HG03175 (cell line): ENCODE measurements around the gene STX11.
"Not testable (repeated sequence)": the region's sequence is repeated elsewhere in the genome, so short reads cannot be mapped to it uniquely, and the experiment has no call there.

Experiments
- ATAC-seq: cut with Tn5 transposase; IDR thresholded peaks from one replicate; pipeline ENCODE4 v1.9.1; 2021; ENCODE audit warnings: mild to moderate bottlenecking, moderate library complexity; ENCODE audit not compliant: unreplicated experiment

The STX11 gene

DNA sequence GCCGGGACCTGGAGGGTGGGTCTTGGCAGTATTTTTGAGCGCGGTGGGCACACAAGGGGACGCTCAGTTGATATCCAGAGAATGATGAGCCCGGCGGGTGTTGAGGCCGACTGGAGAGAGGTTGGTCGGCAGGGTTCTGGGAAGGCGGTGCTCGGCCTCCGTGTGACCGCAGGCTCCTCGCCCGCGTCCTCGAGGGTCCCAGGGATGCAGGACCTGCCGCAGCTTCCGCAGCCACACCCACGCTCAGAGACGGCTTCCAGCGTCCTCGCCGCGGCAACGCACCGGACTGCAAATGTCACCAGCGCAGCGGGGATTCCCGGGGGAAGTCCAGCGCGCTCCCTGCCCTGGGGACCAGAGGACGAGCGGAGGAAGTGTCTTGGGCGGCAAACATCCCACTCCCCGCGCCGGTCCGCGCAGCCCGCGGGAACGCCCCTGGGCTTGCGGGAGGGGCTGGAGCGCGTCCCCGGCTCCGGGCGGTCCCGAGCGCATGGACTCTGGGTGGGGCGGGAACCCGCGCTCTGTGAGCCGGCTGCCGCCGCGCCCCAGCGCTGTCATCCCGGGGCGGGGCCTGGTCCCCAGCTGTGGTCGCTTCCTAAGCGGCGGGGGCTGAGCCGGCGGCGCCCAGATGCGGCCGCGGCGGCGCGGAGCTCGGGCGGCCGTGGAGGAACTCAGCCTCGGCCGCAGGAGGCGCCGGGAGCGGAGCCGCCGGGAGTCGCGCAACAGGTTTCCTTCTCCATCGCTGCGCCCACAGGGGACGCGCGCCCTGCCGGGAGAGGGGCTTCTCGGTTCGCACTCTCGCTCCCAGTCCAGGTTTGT lies at the start of gene STX11:
Gene STX11 (plus strand): TSS at position 624 of the 816 bp plus-strand sequence. CDS start 36,111 bp downstream, outside the sequence.
- ATAC-seq: peak; percentile 62

DNA sequence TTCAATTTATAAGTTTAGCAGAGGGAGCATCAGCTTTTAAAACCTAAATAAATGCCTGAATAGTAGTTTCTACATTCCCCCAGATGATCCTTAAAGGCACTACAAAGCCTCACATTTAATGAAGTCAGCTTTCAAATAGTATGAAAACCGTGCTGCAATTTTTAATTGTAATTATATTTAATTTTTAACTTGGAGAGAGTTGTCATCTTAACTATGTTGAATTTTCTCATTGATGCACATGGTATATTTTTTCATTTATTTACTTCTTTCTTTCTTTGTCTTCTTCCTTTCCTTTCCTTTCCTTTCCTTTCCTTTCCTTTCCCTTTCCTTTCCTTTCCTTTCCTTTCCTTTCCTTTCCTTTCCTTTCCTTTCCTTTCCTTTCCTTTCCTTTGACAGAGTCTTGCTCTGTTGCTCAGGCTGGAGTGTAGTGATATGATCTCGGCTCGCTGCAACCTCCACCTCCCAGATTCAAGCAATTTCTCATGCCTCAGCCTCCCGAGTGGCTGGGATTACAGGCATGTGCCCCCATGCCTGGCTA lies 47.2 kb upstream of the STX11 start:
- no peak for ATAC-seq

DNA sequence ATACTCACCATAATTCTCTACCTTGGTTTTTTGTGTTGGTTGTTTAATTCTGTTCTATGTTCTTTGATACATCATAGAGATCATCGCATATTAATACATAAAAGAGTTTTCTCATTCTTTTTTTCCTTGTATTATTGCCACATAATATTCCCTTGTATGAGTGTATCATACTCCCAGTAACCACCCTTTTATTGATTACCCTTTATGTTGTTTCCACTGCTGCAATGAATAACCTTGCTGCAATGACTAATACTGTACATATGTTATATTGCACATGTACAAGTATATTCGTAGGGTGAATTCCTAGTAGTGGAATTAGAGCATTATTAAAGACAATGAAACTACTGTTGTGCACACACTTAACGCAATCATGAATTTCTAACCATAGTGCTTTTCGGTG lies 45.8 kb upstream of the STX11 start:
- ATAC-seq: no peak

DNA sequence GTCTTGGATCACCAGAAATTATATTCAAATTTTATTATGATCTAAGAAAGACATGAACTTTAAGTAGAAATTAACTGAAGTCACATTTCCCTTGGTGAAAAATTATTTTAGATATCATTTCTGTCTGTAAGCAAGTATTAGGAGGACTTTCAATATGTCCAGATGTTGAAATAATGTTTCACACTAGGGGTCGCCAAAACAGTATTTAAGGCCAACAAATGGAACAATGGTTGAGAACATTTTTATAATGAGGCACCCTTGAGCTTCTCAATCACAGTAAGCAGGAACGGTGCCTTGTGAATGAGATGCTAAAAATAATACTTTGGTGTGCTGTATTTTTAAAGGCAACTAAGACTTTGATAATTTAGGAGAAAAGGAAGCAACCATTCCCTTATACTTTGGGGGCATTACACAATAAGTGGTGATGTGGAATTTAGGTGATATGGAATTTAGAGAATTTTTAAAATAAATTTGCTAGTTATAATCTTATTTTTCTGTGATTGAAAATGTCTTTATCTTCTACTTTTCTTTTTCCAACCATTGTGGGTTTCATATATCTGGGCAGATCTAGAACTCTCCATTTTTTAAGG lies 45.3 kb upstream of the STX11 start:
- peak; percentile 86 for ATAC-seq

DNA sequence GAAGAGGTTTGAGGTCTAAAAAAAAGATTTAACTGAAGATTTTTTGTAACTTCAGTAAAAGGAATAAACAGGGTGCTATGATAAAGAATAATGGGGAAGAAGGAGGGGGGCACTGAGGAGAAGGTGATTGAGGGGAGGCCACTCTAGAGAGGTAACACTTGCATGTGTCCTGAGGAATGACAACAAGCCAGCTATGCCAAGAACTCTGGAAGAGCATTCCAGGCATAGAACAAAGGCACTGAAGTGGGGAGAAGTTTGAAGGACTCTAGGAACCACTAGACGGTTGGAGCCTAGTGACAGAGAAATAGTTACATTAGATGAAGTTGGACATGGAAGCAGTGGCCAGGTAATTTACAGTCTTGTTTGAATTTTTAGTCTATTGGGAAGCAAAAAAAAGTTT lies 44.1 kb upstream of the STX11 start:
- no peak for ATAC-seq

DNA sequence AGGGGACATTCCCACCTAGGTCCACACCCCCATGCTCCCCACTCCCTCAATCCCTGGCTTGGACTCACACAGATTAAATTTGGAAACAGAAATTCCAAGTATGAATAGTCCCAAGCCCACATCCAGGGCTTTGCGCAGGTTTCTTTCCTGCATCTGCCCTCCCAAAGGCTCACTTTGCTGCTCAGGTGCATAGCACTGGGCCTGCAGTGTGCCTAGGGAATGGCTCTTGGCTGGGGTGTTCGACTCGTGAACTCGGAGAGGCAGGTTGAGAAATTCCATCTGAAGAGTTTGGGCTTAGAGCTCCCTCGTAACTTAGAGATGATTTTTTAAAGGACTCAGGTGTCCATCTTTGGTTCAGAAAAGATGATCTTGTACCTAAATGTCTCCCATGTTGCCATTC lies 40.1 kb upstream of the STX11 start:
- no peak for ATAC-seq

DNA sequence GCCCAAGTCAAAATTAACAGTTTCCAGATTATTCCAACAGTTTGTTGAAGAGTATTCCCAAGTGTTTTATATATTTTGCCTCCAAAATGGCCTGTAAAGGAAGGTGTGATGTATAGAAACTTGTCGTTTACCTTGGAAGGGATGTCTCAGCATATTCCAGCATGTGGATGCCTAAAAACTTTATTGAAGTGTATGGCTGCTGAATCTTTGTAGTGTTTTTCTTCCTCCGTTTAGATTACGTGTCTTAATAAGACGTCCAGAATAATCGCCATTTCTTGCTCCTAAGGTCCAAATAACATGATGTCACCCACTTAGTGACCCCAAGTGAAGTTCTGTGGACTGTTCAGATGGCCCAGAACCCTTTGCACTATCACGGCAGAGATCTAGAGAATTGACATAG lies 37.0 kb upstream of the STX11 start:
- ATAC-seq: no peak

DNA sequence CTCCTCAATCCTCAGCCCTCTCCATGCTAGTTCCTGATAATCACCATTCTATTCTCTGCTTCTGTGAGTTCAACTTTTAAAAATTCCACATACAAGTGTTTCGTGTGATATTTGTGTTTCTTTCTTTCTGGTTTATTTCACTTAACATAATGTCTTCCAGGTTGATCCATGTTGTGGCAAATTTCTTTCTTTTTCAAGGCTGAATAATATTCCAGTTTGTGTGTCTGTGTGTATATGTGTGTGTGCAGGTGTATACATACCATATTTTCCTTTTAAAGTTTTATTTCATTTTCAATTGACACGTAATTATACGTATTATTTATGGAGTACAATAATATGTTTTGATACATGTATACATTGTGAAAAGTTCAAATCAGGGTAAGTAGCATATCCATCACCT lies 35.1 kb upstream of the STX11 start:
- ATAC-seq: no peak

DNA sequence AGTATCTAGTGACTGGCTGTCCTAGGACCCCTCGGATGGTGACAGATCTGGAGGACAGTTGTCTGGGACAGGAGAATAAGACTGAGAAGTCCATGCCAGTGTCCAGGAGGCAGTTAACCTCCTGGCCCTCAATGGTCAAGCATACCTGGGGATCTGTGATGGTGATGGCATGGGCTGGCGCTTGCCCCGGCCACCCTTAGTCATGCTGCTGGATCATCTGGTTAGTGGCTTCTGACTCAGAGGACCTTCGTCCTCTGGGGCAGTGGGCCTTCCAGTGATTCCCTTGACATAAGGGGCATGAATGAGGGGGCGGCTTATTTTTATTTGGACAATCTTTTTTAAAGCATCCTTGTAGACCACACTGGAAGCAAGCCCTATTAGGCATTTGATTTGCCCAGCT lies 30.9 kb upstream of the STX11 start:
- no peak for ATAC-seq

DNA sequence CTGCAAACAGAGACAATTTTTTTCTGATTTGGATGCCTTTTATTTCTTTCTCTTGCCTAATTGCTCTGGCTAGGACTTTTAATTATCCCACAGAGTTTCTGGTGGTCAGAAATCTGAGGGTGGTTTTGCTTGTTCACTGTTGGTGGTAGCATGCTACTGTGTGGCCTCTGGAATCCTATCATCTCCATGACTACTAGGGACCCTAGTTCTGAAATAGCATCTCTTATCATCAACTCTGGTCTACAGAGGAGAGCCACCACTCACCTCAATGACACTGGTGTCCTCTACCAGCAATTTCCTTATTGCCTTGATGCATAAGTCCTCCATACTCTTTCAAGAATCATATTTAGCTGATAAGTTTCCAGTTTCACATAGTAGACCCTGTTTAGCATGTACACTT lies 27.5 kb upstream of the STX11 start:
- ATAC-seq: no peak

DNA sequence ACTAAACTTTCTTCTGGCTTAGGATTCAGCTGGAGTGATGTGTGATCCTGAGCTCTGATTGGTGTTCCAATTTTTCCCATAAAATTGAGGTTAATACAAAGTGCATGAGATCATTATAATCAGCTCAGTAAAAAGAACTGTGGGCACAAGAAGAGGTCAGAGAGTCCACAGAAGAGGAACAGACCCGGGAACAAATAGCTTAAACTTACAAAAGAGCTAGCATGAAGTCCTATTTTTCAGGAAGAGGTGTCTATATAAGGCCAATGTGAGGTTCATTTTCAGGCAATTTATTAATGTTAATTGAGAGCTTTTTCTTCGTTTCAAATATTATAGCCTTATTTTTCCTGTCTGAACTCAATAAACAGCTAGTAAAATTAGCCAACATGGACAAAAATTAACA lies 26.9 kb upstream of the STX11 start:
- ATAC-seq: no peak

DNA sequence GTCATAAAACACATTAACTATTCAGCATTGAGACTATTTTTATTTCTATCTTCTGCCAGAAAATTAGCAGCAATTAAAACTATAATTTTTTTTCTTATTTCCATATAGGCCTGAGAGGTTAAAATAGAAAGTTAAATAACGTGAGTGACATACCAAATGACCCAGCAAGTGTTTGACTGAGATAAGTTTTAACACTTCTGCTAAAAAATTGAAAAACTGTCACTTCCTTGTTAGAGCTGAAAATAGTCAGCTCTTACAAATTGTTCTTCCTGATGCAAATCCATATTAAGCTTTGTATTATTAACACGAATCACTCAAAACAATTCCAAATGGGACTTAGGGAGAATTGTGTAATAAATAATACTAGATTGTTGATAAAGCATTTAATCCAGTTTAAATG lies 26.5 kb upstream of the STX11 start:
- ATAC-seq: no peak

DNA sequence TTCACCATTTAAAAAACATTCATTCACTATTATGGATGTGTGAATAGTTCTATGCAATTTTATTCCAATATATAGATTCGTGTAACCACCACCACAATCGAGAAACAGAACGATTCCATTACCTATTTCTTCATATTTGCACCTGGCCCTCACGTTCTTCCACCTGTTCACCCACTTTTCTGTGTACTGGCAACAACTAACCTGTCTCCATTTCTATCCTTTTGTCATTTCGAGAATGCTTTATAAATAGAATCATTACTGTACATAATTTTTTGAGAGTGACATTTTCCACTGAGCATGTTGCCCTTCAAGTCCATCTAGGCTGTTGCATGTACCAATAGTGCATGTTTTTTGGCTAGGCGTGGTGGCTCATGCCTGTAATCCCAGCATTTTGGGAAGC lies 23.2 kb upstream of the STX11 start:
- no peak for ATAC-seq

DNA sequence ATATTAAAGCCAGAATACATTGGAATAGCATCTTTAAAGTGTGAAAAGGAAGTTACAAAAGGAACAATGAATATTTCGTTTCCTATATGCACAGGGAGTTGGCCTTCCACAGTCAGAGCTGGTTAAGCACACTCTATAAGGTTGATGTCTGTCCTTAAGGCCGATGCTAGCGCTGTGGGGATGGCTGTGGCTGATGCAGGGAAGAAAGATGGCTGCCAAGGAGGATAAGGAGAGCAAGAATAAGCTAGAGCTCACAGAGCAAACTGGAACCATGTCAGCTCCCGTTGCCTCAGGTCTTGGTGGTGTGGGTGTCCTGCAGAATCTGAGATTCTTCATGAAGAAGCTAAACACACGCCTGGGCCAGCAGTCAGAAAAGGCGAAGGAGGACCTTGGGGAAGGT lies 20.8 kb upstream of the STX11 start:
- ATAC-seq: no peak

DNA sequence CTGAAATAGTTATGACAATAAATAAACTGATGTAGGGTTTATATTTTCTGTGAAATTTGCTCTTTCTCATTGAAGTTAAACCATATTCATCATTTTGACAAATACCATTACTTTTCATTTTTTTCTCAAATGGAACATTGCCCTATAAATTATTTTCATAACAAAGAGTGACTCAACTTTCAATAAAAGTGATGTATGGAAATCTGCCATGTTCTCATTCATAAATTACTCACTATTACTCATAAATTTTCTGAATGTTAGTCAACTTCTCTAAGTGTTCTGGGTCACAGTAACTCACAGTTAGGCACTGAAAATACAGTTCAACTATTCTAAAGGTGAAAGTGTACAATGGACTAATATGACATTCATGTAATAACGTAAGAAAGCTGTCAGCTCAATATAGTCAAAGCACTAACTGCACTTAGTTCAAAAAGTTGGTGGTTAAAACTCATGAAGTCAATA lies 19.0 kb upstream of the STX11 start:
- ATAC-seq: no peak

DNA sequence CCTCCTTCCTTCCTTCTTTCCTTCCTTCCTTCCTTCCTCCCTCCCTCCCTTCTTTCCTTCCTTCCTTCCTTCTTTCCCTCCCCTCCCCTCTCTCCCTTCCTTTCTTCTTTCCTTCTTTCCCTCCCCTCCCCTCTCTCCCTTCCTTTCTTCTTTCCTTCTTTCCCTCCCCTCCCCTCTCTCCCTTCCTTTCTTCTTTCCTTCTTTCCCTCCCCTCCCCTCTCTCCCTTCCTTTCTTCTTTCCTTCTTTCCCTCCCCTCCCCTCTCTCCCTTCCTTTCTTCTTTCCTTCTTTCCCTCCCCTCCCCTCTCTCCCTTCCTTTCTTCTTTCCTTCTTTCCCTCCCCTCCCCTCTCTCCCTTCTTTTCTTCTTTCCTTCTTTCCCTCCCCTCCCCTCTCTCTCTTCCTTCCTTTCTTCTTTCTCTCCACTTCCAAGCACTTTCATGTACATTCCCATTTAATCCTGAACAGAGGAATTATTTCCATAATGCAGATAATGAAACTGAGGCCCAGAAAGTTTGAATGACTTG lies 18.1 kb upstream of the STX11 start:
- ATAC-seq: not testable (repeated sequence)

DNA sequence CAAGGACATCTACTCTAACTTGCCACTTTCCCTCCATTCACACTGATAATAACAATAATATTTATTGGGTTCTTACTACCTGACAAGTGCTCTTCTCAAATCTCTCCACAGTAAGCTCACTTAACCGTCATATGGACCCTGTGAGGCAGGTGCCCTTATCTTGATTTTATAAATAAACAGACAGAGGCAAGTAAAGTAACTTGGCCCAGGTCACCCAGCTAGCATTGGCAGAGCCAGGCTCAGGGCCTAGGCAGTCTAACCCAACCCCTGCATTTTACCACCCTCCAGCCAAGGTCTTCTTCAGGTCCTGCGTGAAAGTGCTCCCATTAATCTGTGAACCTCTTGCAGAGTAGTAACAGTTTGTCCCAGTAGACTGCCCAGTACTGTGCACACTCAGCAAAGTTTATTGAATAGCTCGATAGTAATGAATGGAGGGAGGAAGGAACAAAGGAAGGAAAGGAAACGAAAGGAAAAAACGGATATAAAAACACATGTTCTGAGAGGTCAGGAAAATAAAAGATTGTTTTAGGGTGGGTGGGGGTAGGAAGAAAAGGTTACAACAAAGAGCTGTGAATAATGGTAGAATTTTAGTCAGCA lies 17.0 kb upstream of the STX11 start:
- ATAC-seq: no peak

DNA sequence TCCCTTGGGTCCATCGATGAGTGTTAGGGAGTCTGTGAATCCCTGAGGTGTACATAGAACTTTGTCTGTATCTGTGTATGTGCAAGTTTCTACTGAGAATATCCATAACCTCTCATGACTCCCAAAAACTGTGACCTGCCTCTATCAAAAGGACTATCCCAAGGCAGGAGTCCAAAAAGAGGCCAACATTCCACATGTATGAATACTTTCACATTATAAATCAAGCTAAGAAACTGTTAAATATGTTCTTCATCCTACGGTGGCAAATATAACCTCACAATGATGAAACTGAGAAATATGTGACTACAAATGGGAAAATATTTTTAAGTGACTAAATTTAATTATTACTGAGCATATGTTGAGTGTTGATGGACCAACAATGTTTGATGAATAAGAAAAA lies 16.1 kb upstream of the STX11 start:
- no peak for ATAC-seq

DNA sequence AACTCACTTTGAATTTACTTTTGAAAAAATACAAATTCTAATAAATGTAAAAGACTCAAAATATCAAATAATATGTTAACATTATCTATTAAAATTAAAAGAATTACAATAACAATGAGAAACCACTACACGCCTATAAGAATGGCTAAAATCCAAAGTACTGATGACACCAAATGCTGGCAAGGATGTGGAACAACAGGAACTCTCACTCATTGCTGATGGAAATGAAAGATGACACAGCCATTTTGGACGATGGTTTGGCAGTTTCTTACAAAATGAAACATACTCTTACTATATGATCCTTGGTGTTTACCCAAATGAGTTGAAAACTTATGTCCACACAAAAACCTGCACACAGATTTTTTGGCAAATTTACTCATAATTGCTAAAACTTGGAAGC lies 15.6 kb upstream of the STX11 start:
- ATAC-seq: no peak

DNA sequence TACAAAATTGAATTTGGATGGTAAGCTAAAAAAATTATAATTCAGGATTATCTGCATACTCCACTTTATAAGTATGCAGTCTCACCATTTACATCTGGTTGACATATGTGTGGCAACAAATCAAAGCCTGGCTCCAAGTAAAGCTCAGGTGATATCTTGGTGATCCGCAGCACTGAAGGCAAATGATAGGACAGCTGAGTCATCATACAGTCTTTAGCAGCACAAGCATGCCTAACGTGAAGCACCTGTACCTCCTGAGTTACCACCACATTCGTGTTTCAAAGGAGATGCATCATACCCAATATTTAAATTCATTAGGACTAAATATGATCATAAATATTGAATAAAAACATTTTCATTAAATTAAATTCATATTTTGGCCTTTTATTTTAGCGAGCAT lies 11.8 kb upstream of the STX11 start:
- ATAC-seq: no peak

DNA sequence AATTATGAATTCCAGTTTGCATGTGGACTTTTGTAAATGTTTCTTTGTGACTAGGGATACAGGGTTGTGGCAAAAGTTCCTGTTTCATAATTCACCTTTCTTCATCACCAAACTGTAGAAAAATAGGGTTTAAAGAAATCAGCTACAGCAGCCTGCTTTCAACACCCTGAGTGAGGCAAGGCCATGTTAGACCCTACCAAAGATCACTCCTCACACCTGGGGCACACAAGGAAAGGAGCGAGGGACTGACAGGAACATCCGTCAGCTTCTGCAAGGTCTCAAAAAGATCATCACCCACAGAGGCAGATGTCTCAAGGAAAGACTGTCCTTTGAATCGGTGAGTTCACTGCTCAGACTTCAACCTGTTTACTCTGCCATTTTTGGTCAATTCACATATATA lies 10.5 kb upstream of the STX11 start:
- no peak for ATAC-seq

DNA sequence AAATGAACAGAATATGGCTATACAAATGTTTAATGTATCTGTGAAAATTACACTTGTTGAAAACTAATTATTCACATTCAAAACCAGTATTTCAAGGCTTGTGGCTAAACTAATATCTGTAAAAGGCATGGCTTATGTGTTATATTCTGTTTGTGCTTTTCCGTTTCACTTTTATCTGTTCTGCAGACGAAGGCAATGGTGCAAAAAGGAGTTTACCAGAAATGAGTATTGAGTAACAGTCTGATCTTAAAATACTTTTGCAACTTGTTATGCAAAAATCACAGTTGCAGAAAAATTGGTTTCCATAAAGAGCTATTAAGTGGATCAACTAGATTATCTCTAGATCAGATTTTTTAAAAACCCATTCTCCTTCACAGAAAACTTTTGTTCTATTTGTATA lies 9.4 kb upstream of the STX11 start:
- ATAC-seq: peak; percentile 92
